Subcutaneous adipose tissue (tissue), 4 donors: ENCODE data around the gene PRRT2. TPM values are rescaled to one million over a fixed set of nuclear protein-coding genes. Genes with fewer than 3 reads are reported as not detected.

ENCODE experiments used
- CTCF ChIP-seq: fragments of 450-650 bp; IDR thresholded peaks from one replicate; pipeline ENCODE4 v1.5.1; 2016; ENCODE audit warnings: low read depth, mild to moderate bottlenecking, control low read depth, antibody characterized with exemption, moderate library complexity
- total RNA-seq, 4 donors: library from RNA; depleted of rRNA; stranded (reverse); fragments of >200 nt; gene quantifications; one replicate each; pipeline ENCODE4 v1.1.0, GENCODE V29; 2016

Gene PRRT2
- total RNA-seq, result 1 to 10 TPM in 2 of 4 donors, under 1 TPM in 1, not detected in 1; 0.19 to 3.5 (median 2.9) TPM

DNA sequence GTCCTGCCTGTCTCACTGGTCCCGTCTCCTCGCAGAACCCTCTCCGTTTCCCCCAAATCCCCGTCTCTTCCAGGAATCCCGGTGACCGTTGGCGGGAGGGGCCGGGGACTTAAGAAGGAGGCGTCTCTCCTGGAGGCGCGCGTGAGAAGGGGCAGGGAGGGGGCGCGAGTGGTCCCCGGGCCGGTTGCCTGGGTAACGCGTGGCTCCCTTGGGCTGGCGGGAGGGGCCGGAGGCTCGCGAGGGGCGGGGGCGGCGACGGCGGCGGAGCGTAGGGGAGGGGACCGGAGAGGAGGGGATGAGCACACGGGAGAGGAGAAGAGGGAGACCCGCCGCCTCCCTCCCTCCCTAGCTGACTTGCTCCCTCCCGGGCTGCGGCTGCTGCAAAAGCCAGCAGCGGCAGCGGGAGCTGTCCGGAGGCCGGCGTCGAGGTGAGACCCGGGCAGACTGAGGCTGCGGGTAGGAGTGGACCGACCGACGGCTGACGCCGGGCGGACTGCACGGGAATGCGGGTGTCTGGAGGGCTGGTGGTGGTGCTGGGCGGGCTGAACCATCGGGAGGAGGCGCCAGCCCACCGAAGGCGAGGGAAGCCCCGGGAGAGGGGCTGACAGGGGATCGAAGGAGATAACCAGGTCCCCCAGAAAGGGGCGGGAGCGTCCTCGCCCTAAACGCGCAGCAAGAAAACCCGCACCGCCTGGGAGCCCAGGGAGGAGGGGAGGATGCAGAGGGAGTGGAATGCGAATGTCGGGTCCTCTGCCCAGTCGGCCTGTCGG is at the start of gene PRRT2:
PRRT2 (plus strand) TSS at position 298 of the 770 bp plus-strand sequence. CDS start 862 bp downstream, outside the sequence.
- no peak for TF ChIP-seq CTCF

DNA sequence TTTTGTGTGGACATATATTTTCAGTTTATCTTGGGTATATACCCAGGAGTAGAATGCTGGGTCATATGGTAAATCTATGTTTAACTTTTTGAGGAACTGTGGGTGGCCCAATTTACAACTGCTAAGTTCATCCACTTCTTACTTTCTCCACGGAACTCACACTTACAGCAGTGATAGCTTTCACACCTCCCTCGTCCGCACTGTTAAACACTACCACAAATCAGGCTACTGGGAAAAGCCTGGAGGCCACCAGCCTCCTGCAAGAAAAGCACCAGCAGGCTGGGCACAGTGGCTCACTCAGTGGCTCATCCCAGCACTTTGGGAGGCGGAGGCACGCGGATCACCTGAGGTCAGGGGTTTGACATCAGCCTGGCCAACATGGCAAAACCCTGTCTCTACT is 48.7 kb upstream of the PRRT2 start:
- no peak for TF ChIP-seq CTCF

DNA sequence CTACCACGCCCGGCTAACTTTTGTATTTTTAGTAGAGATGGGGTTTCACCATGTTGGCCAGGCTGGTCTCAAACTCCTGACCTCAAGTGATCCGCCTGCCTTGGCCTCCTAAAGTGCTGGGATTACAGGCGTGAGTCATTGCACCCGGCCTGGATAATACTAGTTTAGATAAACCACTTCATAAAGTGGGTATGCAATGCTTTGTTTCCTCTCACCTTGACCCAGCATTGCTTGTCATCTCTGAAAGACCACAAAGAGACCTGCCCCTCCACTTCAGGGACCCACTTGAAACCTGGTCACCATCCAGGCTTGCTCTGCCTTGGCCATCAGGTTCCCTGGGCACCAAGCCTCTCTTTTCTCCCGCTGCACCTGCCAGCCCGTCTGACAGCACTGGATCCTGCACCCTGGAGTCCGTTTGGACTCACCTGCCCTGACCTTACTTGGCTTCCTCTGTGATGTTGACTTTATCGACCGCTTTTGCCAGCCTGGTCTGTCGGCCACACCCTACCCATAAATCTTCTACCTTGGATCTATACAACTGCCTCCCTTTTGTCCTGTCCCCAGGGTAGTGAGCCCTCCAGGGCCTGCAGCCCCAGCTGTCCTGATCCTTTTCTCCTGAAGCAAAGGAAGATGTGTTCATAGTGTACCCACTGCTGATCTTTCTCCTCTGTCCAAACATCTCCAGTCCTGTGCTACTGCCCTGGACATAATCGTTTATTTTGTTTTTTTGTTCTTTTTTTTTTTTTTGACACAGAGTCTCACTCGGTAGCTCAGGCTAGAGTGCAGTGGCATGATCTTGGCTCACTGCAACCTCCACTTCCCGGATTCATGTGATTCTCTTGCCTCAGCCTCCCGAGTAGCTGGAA is 46.6 kb upstream of the PRRT2 start:
- no peak for TF ChIP-seq CTCF

- TF ChIP-seq CTCF, result no peak
Observed at GRCh38 chr16:29766571-29766970, 45.4 kb upstream of the PRRT2 start.

GRCh38 chr16:29767062-29767461 is 44.9 kb upstream of the PRRT2 start:
- no peak for TF ChIP-seq CTCF

GRCh38 chr16:29769507-29769906 is 42.5 kb upstream of the PRRT2 start:
- TF ChIP-seq CTCF, result no peak

- TF ChIP-seq CTCF, result no peak
Observed at GRCh38 chr16:29770250-29770929, 41.6 kb upstream of the PRRT2 start.
